CD4-positive, alpha-beta memory T cell (primary cell): Measurements from ENCODE around the gene SLC25A1. TPM values are rescaled to one million over a fixed set of nuclear protein-coding genes. Genes with fewer than 3 reads are reported as not detected.
A peak's percentile ranks its signal among the peaks of the same experiment; 100 is the strongest.
"Not testable (repeated sequence)": the region's sequence is repeated elsewhere in the genome, so short reads cannot be mapped to it uniquely, and the experiment has no call there.

Experiments
- CTCF ChIA-PET: fragments of 350-600 bp; sonication (Branson Sonifier 250); formaldehyde crosslinking; loops from one replicate; lab custom pipeline; 2021; ENCODE audit warnings: inconsistent platforms; ENCODE audit not compliant: partially characterized antibody; lab: Charles Lee
- POLR2A ChIA-PET: fragments of 350-600 bp; sonication (Branson Sonifier 250); formaldehyde crosslinking; loops from one replicate; lab custom pipeline; 2021; ENCODE audit not compliant: partially characterized antibody; lab: Charles Lee
- DNase-seq, 5 donors: peaks; one replicate each; pipeline versions ENCODE4 v3.0.0 to v3.0.0-alpha.2; 2020 to 2022; ENCODE audit warnings: mixed read lengths in 1 of 5
- H3K27ac ChIP-seq: one replicate; pipeline ENCODE4 v1.7.0; 2013; ENCODE audit warnings: low read depth, low read length
- H3K27me3 ChIP-seq: 2 replicates; pipeline ENCODE4 v1.7.0; 2013; ENCODE audit warnings: mild to moderate bottlenecking, low read length, moderate library complexity; ENCODE audit not compliant: insufficient read depth
- H3K36me3 ChIP-seq: 2 replicates; pipeline ENCODE4 v1.7.0; 2013; ENCODE audit warnings: mild to moderate bottlenecking, low read length, moderate library complexity; ENCODE audit not compliant: insufficient read depth
- H3K4me1 ChIP-seq: 2 replicates; pipeline ENCODE4 v1.7.0; 2013; ENCODE audit warnings: mild to moderate bottlenecking, low read length, moderate library complexity; ENCODE audit not compliant: insufficient read depth
- H3K4me3 ChIP-seq, 2 donors: one replicate each; pipeline ENCODE4 v1.7.0; 2013; ENCODE audit warnings: low read length in 2 of 2, mild to moderate bottlenecking in 1 of 2
- H3K9me3 ChIP-seq, 2 donors: one replicate each; pipeline ENCODE4 v1.7.0; 2013; ENCODE audit warnings: low read length in 2 of 2, control low read depth in 1 of 2; ENCODE audit not compliant: control insufficient read depth in 1 of 2
- H3K27ac Mint-ChIP-seq, 7 donors: one replicate each; pipeline ENCODE4 v1.8.0; 2020 to 2021; ENCODE audit warnings: mixed read lengths in 7 of 7, mild to moderate bottlenecking in 6 of 7, inconsistent platforms in 3 of 7, moderate library complexity in 3 of 7
- H3K27me3 Mint-ChIP-seq, 2 donors: one replicate each; pipeline ENCODE4 v1.8.0; 2020 to 2021; ENCODE audit warnings: mixed read lengths in 2 of 2
- H3K36me3 Mint-ChIP-seq, 2 donors: one replicate each; pipeline ENCODE4 v1.8.0; 2020 to 2021; ENCODE audit warnings: mixed read lengths in 2 of 2, inconsistent platforms in 1 of 2, mild to moderate bottlenecking in 1 of 2
- H3K4me1 Mint-ChIP-seq, 4 donors: one replicate each; pipeline ENCODE4 v1.8.0; 2020 to 2021; ENCODE audit warnings: mixed read lengths in 4 of 4, mild to moderate bottlenecking in 1 of 4
- H3K4me3 Mint-ChIP-seq, 8 donors: one replicate each; pipeline ENCODE4 v1.8.0; 2020 to 2021; ENCODE audit warnings: mixed read lengths in 8 of 8, mild to moderate bottlenecking in 7 of 8, moderate library complexity in 6 of 8, inconsistent platforms in 3 of 8
- H3K9me3 Mint-ChIP-seq, 8 donors: one replicate each; pipeline ENCODE4 v1.8.0; 2020 to 2021; ENCODE audit warnings: mixed read lengths in 8 of 8, mild to moderate bottlenecking in 5 of 8, inconsistent platforms in 3 of 8, moderate library complexity in 1 of 8
- intact Hi-C: fragments of 100-400 bp; cut with micrococcal nuclease; formaldehyde crosslinking; loops from one replicate; pipeline ENCODE4 v1.15.1; 2023
- polyA plus RNA-seq, 2 donors: library from polyadenylated mRNA; unstranded; fragments of 300-500 nt; fragmentation: Illumina TruSeq; gene quantifications; one replicate each; pipeline ENCODE4 v1.2.3, GENCODE V29; 2021
- total RNA-seq, 2 experiments: library from RNA; stranded (reverse); gene quantifications; one replicate each; pipeline ENCODE4 v1.2.3, GENCODE V29; 2021

SLC25A1 gene
- total and polyA plus RNA-seq, 4 experiments from 2014 or later = 35.5 to 64.9 (median 39.9) TPM

DNA sequence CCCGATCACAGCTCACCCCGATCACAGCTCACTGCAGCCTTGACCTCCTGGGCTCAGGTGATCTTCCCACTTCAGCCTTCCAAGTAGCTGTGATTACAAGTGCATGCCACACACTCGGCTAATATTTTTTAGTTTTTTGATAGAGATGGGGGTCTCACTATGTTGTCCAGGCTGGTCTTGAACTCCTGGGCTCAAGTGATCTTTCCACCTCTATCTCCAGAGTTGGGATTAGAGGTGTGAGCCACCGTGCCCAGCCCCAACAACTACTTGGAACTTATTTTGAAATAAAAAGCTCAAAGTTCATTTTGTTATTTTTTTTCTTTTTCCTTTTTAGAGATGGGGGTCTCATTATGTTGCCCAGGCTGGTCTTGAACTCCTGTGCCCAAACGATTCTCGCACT is 27.8 kb upstream of the SLC25A1 start:
- H3K27ac ChIP-seq = no peak overlapping the region
- Mint-ChIP-seq H3K4me3 (no peak overlapping the region), H3K4me1 (no peaks in the 10 kb centered on the region), H3K36me3 (peaks cover 0 to 8% of the 10 kb centered on the region in 2 donors), H3K27me3 (peaks cover 6 to 11% of the 10 kb centered on the region in 2 donors), H3K27ac (no peak overlapping the region), H3K9me3 (peaks cover 0 to 2% (median 0%) of the 10 kb centered on the region in 8 donors)
- H3K27me3 ChIP-seq = no peaks in the 10 kb centered on the region
- DNase-seq = no peak
- H3K36me3 ChIP-seq = no peaks in the 10 kb centered on the region
- no peaks in the 10 kb centered on the region for H3K9me3 ChIP-seq
- CTCF ChIA-PET = no interaction called here
- POLR2A ChIA-PET = no interaction called here
- no peak overlapping the region for H3K4me3 ChIP-seq
- intact Hi-C loops = no loop called here
- no peaks in the 10 kb centered on the region for H3K4me1 ChIP-seq

DNA sequence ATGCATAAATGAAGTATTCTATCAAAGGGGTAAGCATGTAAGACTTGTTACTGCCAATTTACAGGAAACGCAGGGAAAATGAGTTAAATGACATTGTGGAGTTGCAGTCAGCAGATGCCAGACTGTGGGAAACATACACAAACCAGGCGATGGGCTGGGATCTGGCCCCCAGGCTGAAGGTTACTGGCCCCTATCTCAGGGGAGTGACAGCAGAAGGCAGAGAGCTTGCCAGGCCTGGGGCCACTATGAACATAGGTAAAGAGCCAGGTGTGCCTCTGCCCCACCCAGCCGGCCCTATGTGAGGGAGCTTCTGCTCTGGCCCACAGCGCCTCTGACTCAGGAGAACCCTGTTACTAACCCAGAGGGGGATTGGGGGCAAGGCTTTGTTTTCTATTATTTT is 26.1 kb upstream of the SLC25A1 start:
- no peaks in the 10 kb centered on the region for H3K9me3 ChIP-seq
- Mint-ChIP-seq H3K4me3 (no peak overlapping the region), H3K36me3 (peaks cover 0 to 4% of the 10 kb centered on the region in 2 donors), H3K27ac (no peak overlapping the region), H3K27me3 (peaks cover 3 to 6% of the 10 kb centered on the region in 2 donors), H3K4me1 (no peaks in the 10 kb centered on the region), H3K9me3 (peaks cover 0 to 2% (median 0%) of the 10 kb centered on the region in 8 donors)
- H3K36me3 ChIP-seq = no peaks in the 10 kb centered on the region
- no peak overlapping the region for H3K27ac ChIP-seq
- no peaks in the 10 kb centered on the region for H3K27me3 ChIP-seq
- H3K4me3 ChIP-seq = no peak overlapping the region
- CTCF ChIA-PET = no interaction called here
- intact Hi-C loops = no loop called here
- no peak for DNase-seq
- H3K4me1 ChIP-seq = no peaks in the 10 kb centered on the region
- POLR2A ChIA-PET = no interaction called here

DNA sequence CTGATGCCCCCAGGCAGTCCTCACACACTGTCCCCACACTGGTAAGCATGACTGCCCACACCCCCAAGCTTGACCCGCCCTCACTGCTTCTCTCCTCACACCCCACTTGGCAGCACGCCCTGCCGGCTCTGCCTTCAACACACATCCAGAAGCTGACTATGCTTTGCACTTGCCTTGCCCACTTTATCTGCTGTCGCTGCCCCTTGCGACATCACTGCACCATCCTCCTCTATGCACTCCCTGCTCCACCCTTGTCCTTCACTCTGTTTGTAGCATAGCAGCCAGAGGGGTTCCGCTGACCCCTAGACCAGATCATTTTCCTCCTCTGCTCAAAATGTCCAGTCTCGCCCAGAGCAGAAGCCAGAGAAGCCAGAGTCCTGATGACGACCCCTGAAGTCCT is 25.3 kb upstream of the SLC25A1 start:
- H3K9me3 Mint-ChIP-seq = peaks cover 0 to 2% (median 0%) of the 10 kb centered on the region in 8 donors
- no peaks in the 10 kb centered on the region for H3K36me3 ChIP-seq
- H3K4me3 Mint-ChIP-seq = no peak overlapping the region
- H3K4me3 ChIP-seq = no peak overlapping the region
- ChIA-PET CTCF (no interaction called here), POLR2A (no interaction called here)
- H3K4me1 ChIP-seq = no peaks in the 10 kb centered on the region
- H3K27me3 Mint-ChIP-seq = peaks cover 2 to 3% of the 10 kb centered on the region in 2 donors
- no peaks in the 10 kb centered on the region for H3K9me3 ChIP-seq
- intact Hi-C loops = no loop called here
- no peak for DNase-seq
- no peaks in the 10 kb centered on the region for H3K4me1 Mint-ChIP-seq
- H3K27ac Mint-ChIP-seq = peak overlapping the region in 3 of 7 donors; percentile 1 to 65 (median 60)
- H3K27me3 ChIP-seq = no peaks in the 10 kb centered on the region
- no peak overlapping the region for H3K27ac ChIP-seq
- H3K36me3 Mint-ChIP-seq = no peaks in the 10 kb centered on the region

GRCh38 chr22:19202799-19203186 is 24.3 kb upstream of the SLC25A1 start:
- POLR2A ChIA-PET, CTCF ChIA-PET, H3K4me1 ChIP-seq, H3K9me3 Mint-ChIP-seq, H3K36me3 Mint-ChIP-seq, H3K4me1 Mint-ChIP-seq, DNase-seq, H3K27ac ChIP-seq, H3K27me3 Mint-ChIP-seq, intact Hi-C loops, H3K4me3 Mint-ChIP-seq, H3K27ac Mint-ChIP-seq, H3K4me3 ChIP-seq, H3K27me3 ChIP-seq, H3K36me3 ChIP-seq, H3K9me3 ChIP-seq: not testable (repeated sequence)

GRCh38 chr22:19201869-19202798 is 23.6 kb upstream of the SLC25A1 start:
- Histone ChIP-seq H3K4me1 (no peaks in the 10 kb centered on the region), H3K27me3 (no peaks in the 10 kb centered on the region), H3K27ac (no peak overlapping the region), H3K9me3 (no peaks in the 10 kb centered on the region), H3K4me3 (no peak overlapping the region), H3K36me3 (no peaks in the 10 kb centered on the region)
- H3K27ac Mint-ChIP-seq = no peak overlapping the region
- intact Hi-C loops = no loop called here
- H3K36me3 Mint-ChIP-seq = no peaks in the 10 kb centered on the region
- ChIA-PET CTCF (no interaction called here), POLR2A (no interaction called here)
- peaks cover 0 to 2% (median 0%) of the 10 kb centered on the region in 8 donors for H3K9me3 Mint-ChIP-seq
- H3K4me1 Mint-ChIP-seq = no peaks in the 10 kb centered on the region
- peaks cover 0 to 2% of the 10 kb centered on the region in 2 donors for H3K27me3 Mint-ChIP-seq
- H3K4me3 Mint-ChIP-seq = no peak overlapping the region
- no peak for DNase-seq

GRCh38 chr22:19201130-19201868 is 22.8 kb upstream of the SLC25A1 start:
- Histone ChIP-seq H3K4me1 (no peaks in the 10 kb centered on the region), H3K4me3 (no peak overlapping the region), H3K27ac (no peak overlapping the region), H3K36me3 (no peaks in the 10 kb centered on the region), H3K27me3 (no peaks in the 10 kb centered on the region), H3K9me3 (no peaks in the 10 kb centered on the region)
- Mint-ChIP-seq H3K27ac (no peak overlapping the region), H3K4me1 (peaks cover 0 to under 1% (median 0%) of the 10 kb centered on the region in 4 donors), H3K9me3 (peaks cover 0 to 2% (median 0%) of the 10 kb centered on the region in 8 donors), H3K36me3 (no peaks in the 10 kb centered on the region), H3K27me3 (no peaks in the 10 kb centered on the region), H3K4me3 (no peak overlapping the region)
- intact Hi-C loops = no loop called here
- ChIA-PET POLR2A (no interaction called here), CTCF (no interaction called here)
- DNase-seq = no peak

GRCh38 chr22:19199479-19199878 is 20.9 kb upstream of the SLC25A1 start:
- Mint-ChIP-seq H3K27ac (no peak overlapping the region), H3K9me3 (peaks cover 0 to 2% (median 0%) of the 10 kb centered on the region in 8 donors), H3K36me3 (no peaks in the 10 kb centered on the region), H3K27me3 (no peaks in the 10 kb centered on the region), H3K4me1 (peaks cover 9 to 16% (median 13%) of the 10 kb centered on the region in 4 donors), H3K4me3 (no peak overlapping the region)
- ChIA-PET CTCF (no interaction called here), POLR2A (no interaction called here)
- Histone ChIP-seq H3K4me1 (peaks cover 9% of the 10 kb centered on the region), H3K9me3 (no peaks in the 10 kb centered on the region), H3K36me3 (no peaks in the 10 kb centered on the region), H3K4me3 (no peak overlapping the region), H3K27me3 (no peaks in the 10 kb centered on the region), H3K27ac (no peak overlapping the region)
- intact Hi-C loops = no loop called here
- DNase-seq = no peak
